Measurements from ENCODE around the gene GRIN2A.

DNA sequence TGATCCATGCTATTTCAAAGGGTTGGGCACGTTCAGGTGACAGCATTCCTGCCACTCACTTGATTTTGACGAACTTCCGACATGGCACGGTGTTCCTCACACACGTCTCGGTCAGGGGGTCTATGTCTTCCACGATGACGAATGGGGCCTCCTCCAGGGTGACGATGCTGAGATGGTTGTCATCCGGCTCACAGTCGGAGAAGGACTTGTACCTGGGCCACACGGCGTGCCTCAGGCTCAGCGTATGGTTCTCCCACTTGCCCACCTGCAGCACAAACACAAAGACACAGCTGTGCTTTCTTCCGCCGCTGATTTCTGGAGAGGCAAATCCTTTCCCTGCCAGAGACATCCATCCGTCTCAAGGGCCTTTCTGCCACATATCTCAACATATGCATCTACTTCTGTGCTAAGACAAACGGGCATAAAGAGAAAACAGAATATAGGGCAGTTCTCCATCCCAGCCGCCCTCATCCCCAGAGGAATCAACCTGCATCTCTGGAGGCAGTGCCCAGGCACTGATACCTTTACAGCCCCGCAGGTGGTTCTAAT, 332.5 kb downstream of the GRIN2A start:
- TF ChIP-seq, protein P1, sequence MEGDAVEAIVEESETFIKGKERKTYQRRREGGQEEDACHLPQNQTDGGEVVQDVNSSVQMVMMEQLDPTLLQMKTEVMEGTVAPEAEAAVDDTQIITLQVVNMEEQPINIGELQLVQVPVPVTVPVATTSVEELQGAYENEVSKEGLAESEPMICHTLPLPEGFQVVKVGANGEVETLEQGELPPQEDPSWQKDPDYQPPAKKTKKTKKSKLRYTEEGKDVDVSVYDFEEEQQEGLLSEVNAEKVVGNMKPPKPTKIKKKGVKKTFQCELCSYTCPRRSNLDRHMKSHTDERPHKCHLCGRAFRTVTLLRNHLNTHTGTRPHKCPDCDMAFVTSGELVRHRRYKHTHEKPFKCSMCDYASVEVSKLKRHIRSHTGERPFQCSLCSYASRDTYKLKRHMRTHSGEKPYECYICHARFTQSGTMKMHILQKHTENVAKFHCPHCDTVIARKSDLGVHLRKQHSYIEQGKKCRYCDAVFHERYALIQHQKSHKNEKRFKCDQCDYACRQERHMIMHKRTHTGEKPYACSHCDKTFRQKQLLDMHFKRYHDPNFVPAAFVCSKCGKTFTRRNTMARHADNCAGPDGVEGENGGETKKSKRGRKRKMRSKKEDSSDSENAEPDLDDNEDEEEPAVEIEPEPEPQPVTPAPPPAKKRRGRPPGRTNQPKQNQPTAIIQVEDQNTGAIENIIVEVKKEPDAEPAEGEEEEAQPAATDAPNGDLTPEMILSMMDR (IDR thresholded peaks at IDR 0.05): no peak
- no peak for TF ChIP-seq POLR2AphosphoS5 (IDR thresholded peaks at IDR 0.05)
- TF ChIP-seq POLR2A (IDR thresholded peaks at IDR 0.05): no peak
